A549 (cell line): ENCODE results near the gene DCAF10.

Experiments
- CBX2 ChIP-seq: fragments of 200-600 bp; sonication (generic); IDR thresholded peaks from 2 replicates; pipeline ENCODE4 v1.6.1; 2016; ENCODE audit warnings: low read depth, mild to moderate bottlenecking, borderline replicate concordance
- CHD2 ChIP-seq: fragments of 150-350 bp; IDR thresholded peaks from 2 replicates; pipeline ENCODE4 v1.6.1; 2014; ENCODE audit warnings: low read length; ENCODE audit not compliant: partially characterized antibody
- CHD4 ChIP-seq: fragments of 200-600 bp; sonication (generic); IDR thresholded peaks from 2 replicates; pipeline ENCODE4 v1.6.1; 2016; ENCODE audit warnings: antibody characterized with exemption, mild to moderate bottlenecking, borderline replicate concordance
- EP300 ChIP-seq, 2 experiments: fragments of >200 bp; sonication (Bioruptor Twin); formaldehyde crosslinking; IDR thresholded peaks; 2 replicates in 1 of 2; 3 replicates in 1 of 2; pipeline ENCODE4 v1.6.1; 2016 to 2017
- JUN ChIP-seq, 2 experiments: fragments of >200 bp; sonication (Bioruptor Twin); formaldehyde crosslinking; IDR thresholded peaks; 2 replicates in 1 of 2; 3 replicates in 1 of 2; pipeline ENCODE4 v1.6.1; 2016 to 2017
- JUNB ChIP-seq: fragments of >200 bp; sonication (Bioruptor Twin); formaldehyde crosslinking; IDR thresholded peaks from 2 replicates; pipeline ENCODE4 v1.6.1; 2016
- MAZ ChIP-seq: fragments of 150-350 bp; IDR thresholded peaks from 2 replicates; pipeline ENCODE4 v1.6.1; 2014; ENCODE audit warnings: antibody characterized with exemption, low read depth, low read length, borderline replicate concordance
- NR3C1 ChIP-seq: fragments of >200 bp; sonication (Bioruptor Twin); formaldehyde crosslinking; IDR thresholded peaks from 3 replicates; pipeline ENCODE4 v1.6.1; 2017
- POLR2A ChIP-seq: IDR thresholded peaks from 2 replicates; pipeline ENCODE4 v1.6.1; 2012; ENCODE audit warnings: mild to moderate bottlenecking, low read length
- RARB ChIP-seq: fragments of 250-450 bp; sonication (Bioruptor Pico); IDR thresholded peaks from 2 replicates; pipeline ENCODE4 v1.8.0; 2021; ENCODE audit warnings: mild to moderate bottlenecking, moderate library complexity
- TP53 ChIP-seq: fragments of 250-450 bp; sonication (Bioruptor Pico); IDR thresholded peaks from 2 replicates; pipeline ENCODE4 v1.5.0; 2021; ENCODE audit warnings: mild to moderate bottlenecking, moderate library complexity
- TF ChIP-seq, protein P1 (sequence below): fragments of >200 bp; sonication (Bioruptor Twin); formaldehyde crosslinking; IDR thresholded peaks from 3 replicates; pipeline ENCODE4 v1.5.1; 2016

DNA sequence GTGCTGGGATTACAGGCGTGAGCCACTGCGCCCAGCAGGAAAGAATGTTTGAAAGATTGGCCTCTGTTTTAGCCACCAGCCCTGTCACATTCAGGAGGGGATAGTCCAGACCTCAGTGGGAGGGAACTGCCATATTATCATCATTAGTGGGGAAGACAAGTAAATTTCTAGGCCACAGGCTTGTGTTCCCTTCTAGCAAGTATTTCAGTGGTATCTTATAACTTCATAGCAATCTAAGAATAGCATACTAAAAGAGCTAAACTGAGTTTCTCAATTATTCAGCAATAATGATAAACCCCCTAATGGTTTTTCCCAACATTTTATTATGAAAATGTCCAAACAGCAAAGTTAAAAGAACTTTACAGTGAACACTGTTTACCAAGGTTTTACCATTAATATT, 73.4 kb downstream of the DCAF10 start:
- no peak for TF ChIP-seq MAZ
- TF ChIP-seq CBX2 = no peak
- TF ChIP-seq POLR2A = no peak
- no peak for TF ChIP-seq CHD4
- TF ChIP-seq, protein P1, sequence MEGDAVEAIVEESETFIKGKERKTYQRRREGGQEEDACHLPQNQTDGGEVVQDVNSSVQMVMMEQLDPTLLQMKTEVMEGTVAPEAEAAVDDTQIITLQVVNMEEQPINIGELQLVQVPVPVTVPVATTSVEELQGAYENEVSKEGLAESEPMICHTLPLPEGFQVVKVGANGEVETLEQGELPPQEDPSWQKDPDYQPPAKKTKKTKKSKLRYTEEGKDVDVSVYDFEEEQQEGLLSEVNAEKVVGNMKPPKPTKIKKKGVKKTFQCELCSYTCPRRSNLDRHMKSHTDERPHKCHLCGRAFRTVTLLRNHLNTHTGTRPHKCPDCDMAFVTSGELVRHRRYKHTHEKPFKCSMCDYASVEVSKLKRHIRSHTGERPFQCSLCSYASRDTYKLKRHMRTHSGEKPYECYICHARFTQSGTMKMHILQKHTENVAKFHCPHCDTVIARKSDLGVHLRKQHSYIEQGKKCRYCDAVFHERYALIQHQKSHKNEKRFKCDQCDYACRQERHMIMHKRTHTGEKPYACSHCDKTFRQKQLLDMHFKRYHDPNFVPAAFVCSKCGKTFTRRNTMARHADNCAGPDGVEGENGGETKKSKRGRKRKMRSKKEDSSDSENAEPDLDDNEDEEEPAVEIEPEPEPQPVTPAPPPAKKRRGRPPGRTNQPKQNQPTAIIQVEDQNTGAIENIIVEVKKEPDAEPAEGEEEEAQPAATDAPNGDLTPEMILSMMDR = no peak
- no peak for TF ChIP-seq JUNB
- no peak for TF ChIP-seq RARB (CRISPR knock-in tag)
- TF ChIP-seq JUN (IDR thresholded peaks at IDR 0.05) = no peak
- no peak for TF ChIP-seq NR3C1
- no peak for TF ChIP-seq EP300 (IDR thresholded peaks at IDR 0.05)
- no peak for TF ChIP-seq TP53 (CRISPR knock-in tag)
- TF ChIP-seq CHD2 = no peak
